Breast epithelium (tissue), 3 donors: Measurements from ENCODE around the gene FRMPD2.
"Not testable (repeated sequence)": the region's sequence is repeated elsewhere in the genome, so short reads cannot be mapped to it uniquely, and the experiment has no call there.

Source experiments
- POLR2A ChIP-seq: fragments of 450-650 bp; IDR thresholded peaks from one replicate; pipeline ENCODE4 v1.6.1; 2016; ENCODE audit warnings: antibody characterized with exemption, mild to moderate bottlenecking, moderate library complexity
- POLR2AphosphoS5 ChIP-seq, 3 donors: sonication (generic); formaldehyde crosslinking; IDR thresholded peaks; one replicate each; pipeline ENCODE4 v1.6.1; 2017; ENCODE audit warnings: antibody characterized with exemption in 3 of 3
- TF ChIP-seq, protein P1 (sequence below), 3 donors: fragments of 450-650 bp; IDR thresholded peaks; one replicate each; pipeline ENCODE4 v1.5.1; 2016 to 2017; ENCODE audit warnings: antibody characterized with exemption in 3 of 3, mild to moderate bottlenecking in 3 of 3, moderate library complexity in 3 of 3

DNA sequence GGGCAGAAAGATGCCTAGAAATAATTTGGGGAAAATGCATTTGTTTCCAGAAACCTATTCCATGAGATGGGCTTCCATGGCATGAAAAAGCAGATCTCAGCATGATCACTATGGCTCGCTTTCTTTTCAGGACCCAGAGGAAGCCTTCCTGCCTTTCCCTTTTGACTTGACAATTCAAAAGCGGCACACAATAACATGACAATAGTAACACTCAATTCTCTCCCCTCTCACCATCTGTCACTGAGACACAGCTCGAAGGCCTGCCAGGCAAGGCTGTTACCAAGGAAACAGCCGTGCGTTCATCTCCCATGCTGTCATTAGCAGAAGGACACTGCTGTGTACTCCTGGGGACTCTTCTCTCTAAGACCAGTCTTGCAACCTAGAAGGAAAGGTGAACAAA lies 101.8 kb downstream of the FRMPD2 start:
- TF ChIP-seq, protein P1, sequence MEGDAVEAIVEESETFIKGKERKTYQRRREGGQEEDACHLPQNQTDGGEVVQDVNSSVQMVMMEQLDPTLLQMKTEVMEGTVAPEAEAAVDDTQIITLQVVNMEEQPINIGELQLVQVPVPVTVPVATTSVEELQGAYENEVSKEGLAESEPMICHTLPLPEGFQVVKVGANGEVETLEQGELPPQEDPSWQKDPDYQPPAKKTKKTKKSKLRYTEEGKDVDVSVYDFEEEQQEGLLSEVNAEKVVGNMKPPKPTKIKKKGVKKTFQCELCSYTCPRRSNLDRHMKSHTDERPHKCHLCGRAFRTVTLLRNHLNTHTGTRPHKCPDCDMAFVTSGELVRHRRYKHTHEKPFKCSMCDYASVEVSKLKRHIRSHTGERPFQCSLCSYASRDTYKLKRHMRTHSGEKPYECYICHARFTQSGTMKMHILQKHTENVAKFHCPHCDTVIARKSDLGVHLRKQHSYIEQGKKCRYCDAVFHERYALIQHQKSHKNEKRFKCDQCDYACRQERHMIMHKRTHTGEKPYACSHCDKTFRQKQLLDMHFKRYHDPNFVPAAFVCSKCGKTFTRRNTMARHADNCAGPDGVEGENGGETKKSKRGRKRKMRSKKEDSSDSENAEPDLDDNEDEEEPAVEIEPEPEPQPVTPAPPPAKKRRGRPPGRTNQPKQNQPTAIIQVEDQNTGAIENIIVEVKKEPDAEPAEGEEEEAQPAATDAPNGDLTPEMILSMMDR (IDR thresholded peaks at IDR 0.05), result not testable (repeated sequence)
- TF ChIP-seq POLR2A; POLR2AphosphoS5 (IDR thresholded peaks at IDR 0.05): not testable (repeated sequence)
